H1 (cell line): Measurements from ENCODE around the gene CDC14C.

ENCODE experiments used
- CTCF ChIP-seq, 3 experiments: IDR thresholded peaks; 1 replicate in 2 of 3; 2 replicates in 1 of 3; pipeline versions ENCODE4 v1.5.1 to v1.6.1; 2011; ENCODE audit warnings: low read length in 3 of 3, mild to moderate bottlenecking in 3 of 3, inconsistent platforms in 2 of 3, low read depth in 1 of 3, moderate library complexity in 1 of 3; ENCODE audit not compliant: insufficient read depth in 1 of 3; ENCODE audit errors: control extremely low read depth in 1 of 3
- EGR1 ChIP-seq: IDR thresholded peaks from 2 replicates; pipeline ENCODE4 v1.6.1; 2011; ENCODE audit warnings: low read depth, low read length, borderline replicate concordance
- EP300 ChIP-seq, 2 experiments: IDR thresholded peaks; 1 replicate in 1 of 2; 2 replicates in 1 of 2; pipeline ENCODE4 v1.6.1; 2011 to 2012; ENCODE audit warnings: low read depth in 2 of 2, low read length in 2 of 2, mild to moderate bottlenecking in 2 of 2, borderline replicate concordance in 1 of 2, inconsistent platforms in 1 of 2, moderate library complexity in 1 of 2
- EZH2 ChIP-seq: fragments of 200-600 bp; sonication (generic); IDR thresholded peaks from 2 replicates; pipeline ENCODE4 v1.7.1; 2012; ENCODE audit warnings: low read depth, mild to moderate bottlenecking, moderate library complexity, low read length, inconsistent platforms; ENCODE audit not compliant: severe bottlenecking
- JUN ChIP-seq: IDR thresholded peaks from 2 replicates; pipeline ENCODE4 v1.6.1; 2011; ENCODE audit warnings: low read depth, mild to moderate bottlenecking, improper control_type of control experiment, low read length
- JUND ChIP-seq: IDR thresholded peaks from 2 replicates; pipeline ENCODE4 v1.6.1; 2011; ENCODE audit warnings: mild to moderate bottlenecking, improper control_type of control experiment, low read length
- POLR2A ChIP-seq, 2 experiments: IDR thresholded peaks; 1 replicate in 1 of 2; 2 replicates in 1 of 2; pipeline ENCODE4 v1.6.1; 2011; ENCODE audit warnings: low read depth in 2 of 2, low read length in 2 of 2, mild to moderate bottlenecking in 2 of 2; ENCODE audit errors: control extremely low read depth in 1 of 2

- TF ChIP-seq EP300 (IDR thresholded peaks at IDR 0.05; ENCODE audit: borderline replicate concordance in 1 of 2, low read depth in 2 of 2, low read length in 2 of 2), result no peak
- no peak for TF ChIP-seq CTCF (IDR thresholded peaks at IDR 0.05; ENCODE audit: control extremely low read depth in 1 of 3, insufficient read depth in 1 of 3, low read depth in 1 of 3, low read length in 3 of 3)
- no peak for TF ChIP-seq JUND
- TF ChIP-seq EZH2, result no peak
- no peak for TF ChIP-seq POLR2A (IDR thresholded peaks at IDR 0.05; ENCODE audit: control extremely low read depth in 1 of 2, low read depth in 2 of 2, low read length in 2 of 2)
- TF ChIP-seq JUN, result no peak
- no peak for TF ChIP-seq EGR1
These were observed 8.0 kb downstream of the CDC14C start for GRCh38 chr7:48932126-48932910.
